ENCODE results near the gene FLACC1.

FLACC1 gene

DNA sequence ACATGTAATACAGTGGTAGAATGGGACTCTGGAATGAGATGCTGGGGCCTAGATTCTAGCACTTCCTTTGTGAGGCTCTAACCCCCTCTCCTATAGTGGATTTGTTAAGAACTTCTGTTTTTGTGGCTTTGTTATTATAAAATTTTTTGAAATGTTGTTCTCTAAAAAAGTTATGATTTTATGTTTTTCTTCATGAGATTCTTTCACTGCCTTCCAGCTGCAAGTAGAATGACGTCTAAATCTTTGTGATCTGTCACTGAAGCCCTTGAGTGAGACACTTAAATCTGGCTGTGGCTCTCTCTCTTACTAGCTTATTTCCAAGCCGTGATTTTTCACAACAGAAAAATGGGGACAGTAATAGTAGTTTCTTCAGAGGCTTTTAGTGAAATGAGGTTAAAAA, 95.2 kb downstream of the FLACC1 start:
- Histone ChIP-seq H3K36me3 (peaks cover 10% of the 10 kb centered on the region), H3K4me3 (ENCODE audit: low read depth in 1 of 2, low read length in 1 of 2) (peak overlapping the region; percentile 82 to 92), H3K27me3 (no peaks in the 10 kb centered on the region), H3K9me3 (no peaks in the 10 kb centered on the region), H3K4me1 (ENCODE audit: control insufficient read depth in 1 of 2, insufficient read depth in 1 of 2, low read depth in 1 of 2, low read length in 1 of 2) (peaks cover 74 to 85% of the 10 kb centered on the region in 2 experiments), H3K27ac (peak overlapping the region; percentile 96)
- TF ChIP-seq, protein P1, sequence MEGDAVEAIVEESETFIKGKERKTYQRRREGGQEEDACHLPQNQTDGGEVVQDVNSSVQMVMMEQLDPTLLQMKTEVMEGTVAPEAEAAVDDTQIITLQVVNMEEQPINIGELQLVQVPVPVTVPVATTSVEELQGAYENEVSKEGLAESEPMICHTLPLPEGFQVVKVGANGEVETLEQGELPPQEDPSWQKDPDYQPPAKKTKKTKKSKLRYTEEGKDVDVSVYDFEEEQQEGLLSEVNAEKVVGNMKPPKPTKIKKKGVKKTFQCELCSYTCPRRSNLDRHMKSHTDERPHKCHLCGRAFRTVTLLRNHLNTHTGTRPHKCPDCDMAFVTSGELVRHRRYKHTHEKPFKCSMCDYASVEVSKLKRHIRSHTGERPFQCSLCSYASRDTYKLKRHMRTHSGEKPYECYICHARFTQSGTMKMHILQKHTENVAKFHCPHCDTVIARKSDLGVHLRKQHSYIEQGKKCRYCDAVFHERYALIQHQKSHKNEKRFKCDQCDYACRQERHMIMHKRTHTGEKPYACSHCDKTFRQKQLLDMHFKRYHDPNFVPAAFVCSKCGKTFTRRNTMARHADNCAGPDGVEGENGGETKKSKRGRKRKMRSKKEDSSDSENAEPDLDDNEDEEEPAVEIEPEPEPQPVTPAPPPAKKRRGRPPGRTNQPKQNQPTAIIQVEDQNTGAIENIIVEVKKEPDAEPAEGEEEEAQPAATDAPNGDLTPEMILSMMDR (IDR thresholded peaks at IDR 0.05), result no peak

DNA sequence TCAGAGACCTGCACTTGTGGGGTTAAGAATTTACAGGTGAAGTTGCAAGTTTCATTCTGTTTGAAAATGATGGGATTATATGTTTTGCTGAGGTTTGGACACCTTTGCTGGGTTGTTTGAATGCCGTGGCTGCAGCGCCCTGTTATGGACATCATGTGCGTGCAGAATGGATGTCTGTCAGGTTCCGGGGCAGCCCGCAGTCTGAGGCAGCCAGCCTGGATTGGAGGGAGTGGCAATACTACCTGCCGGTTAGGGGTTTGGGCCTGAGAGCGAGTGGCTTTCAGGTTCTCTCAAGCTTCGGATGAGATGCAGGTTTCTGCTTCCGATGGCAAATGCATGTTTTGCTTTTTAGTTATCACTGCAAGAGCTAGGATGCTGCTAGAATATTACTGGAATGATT, 95.7 kb downstream of the FLACC1 start:
- Histone ChIP-seq H3K4me1 (ENCODE audit: control insufficient read depth in 1 of 2, insufficient read depth in 1 of 2, low read depth in 1 of 2, low read length in 1 of 2) (peaks cover 75 to 86% of the 10 kb centered on the region in 2 experiments), H3K4me3 (ENCODE audit: low read depth in 1 of 2, low read length in 1 of 2) (peak overlapping the region; percentile 82 to 92), H3K27me3 (no peaks in the 10 kb centered on the region), H3K27ac (peak overlapping the region; percentile 96), H3K9me3 (no peaks in the 10 kb centered on the region), H3K36me3 (peaks cover 5% of the 10 kb centered on the region)
- TF ChIP-seq, protein P1 (IDR thresholded peaks at IDR 0.05), result no peak

DNA sequence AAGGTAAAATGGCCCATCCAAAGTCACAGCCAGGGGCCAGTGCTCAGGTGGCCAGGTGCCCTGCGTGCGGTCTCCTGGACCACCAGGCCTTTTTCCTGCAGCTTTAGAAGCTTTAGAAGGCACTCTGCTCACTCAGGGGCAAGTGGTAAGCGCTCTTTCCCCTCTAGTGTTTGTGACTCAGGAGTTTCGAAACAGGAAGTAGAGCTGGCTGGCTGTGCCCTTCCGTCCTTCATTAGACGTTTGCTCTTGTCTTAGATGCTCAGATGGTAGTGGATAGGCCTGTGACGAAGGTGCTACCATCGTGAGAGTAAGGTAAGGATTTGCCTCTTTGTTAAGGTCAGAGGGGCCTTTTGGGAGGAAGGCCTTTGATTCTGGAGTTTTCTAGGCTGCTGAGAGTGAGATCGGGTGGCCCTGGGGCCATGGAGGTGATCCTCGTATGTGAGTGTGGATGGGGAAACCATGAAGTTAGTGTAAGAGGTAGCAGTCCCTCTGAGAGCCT, 96.8 kb downstream of the FLACC1 start, which contains the start of gene CASP8:
TSS of gene CASP8 (plus strand) at position 235 of the 499 bp plus-strand sequence. CDS start 5,951 bp downstream, outside the sequence.
- Histone ChIP-seq H3K27me3 (no peaks in the 10 kb centered on the region), H3K9me3 (no peaks in the 10 kb centered on the region), H3K36me3 (no peaks in the 10 kb centered on the region), H3K4me3 (ENCODE audit: low read depth in 1 of 2, low read length in 1 of 2) (peak within 1 kb of the TSS; percentile 82 to 92), H3K27ac (peak within 1 kb of the TSS; percentile 96), H3K4me1 (ENCODE audit: control insufficient read depth in 1 of 2, insufficient read depth in 1 of 2, low read depth in 1 of 2, low read length in 1 of 2) (peaks cover 72 to 88% of the 10 kb centered on the region in 2 experiments)
- TF ChIP-seq, protein P1 (IDR thresholded peaks at IDR 0.05), result peak; percentile 23

DNA sequence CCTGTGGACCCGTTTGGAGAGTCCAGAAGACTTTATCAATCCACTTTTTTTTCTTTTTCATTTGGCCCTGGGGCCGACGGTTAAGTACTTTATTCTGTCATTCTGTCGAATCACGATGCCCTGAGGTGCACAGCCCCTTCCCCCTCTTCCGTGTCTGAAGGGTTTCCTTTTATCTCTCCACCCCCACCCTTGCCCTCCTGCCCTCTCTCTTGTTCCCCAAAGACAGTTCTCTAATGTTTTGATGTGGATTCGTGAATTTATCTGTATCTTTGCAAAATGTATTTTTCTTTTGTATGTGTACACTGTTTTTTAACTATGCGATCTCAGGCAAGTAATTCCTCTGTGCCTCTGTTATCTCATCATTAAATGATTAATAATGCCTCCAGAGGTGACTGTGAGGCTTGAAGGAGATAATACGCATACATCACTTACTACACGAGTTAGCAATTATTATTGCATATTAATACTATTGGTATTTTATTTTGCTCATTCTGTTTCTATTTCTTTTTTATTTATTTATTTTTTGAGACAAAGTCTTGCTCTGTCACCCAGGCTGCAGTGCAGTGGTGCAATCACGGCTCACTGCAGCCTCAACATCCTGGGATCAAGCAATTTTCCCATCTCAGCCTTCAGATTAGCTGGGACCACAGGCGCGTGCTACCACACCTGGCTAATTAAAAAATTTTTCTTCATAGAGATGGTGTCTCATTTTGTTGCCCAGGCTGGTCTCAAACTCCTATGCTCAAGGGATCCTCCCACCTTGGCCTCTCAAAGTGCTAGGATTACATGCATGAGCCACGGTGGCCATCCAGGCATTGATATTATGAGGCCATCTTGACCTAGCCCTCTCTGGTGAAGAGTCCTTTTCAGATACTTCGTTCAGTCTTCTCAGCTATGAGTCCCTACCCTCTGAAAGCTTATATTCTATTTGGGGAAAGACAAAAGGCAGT, 98.2 kb downstream of the FLACC1 start:
- Histone ChIP-seq H3K4me3 (ENCODE audit: low read depth in 1 of 2, low read length in 1 of 2) (peak overlapping the region; percentile 82 to 92), H3K27me3 (no peaks in the 10 kb centered on the region), H3K4me1 (ENCODE audit: control insufficient read depth in 1 of 2, insufficient read depth in 1 of 2, low read depth in 1 of 2, low read length in 1 of 2) (peaks cover 64 to 74% of the 10 kb centered on the region in 2 experiments)

DNA sequence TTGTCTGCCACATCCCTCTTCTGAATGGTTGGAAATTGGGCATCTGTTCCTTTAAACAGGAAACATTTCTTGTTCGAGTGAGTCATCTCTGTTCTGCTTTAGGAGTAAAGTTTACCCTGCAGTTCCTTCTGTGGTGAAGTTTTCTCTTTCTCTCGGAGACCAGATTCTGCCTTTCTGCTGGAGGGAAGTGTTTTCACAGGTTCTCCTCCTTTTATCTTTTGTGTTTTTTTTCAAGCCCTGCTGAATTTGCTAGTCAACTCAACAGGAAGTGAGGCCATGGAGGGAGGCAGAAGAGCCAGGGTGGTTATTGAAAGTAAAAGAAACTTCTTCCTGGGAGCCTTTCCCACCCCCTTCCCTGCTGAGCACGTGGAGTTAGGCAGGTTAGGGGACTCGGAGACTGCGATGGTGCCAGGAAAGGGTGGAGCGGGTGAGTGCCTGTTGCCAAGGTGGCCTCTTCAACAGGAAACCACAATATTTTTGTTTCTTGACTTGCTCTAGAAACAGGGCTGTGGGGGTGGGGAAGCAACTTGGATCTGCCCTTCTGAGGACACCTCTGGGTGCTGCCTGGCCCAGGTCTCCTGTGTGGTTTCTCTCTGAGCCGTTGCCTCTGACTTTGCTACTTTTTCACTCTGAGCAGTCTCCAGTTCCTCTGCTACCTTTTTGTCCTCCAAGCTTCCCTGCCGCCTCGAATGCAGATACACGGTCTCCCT, 99.0 kb downstream of the FLACC1 start:
- peak overlapping the region; percentile 96 for H3K27ac ChIP-seq
- peak overlapping the region; percentile 82 to 92 for H3K4me3 ChIP-seq (ENCODE audit: low read depth in 1 of 2, low read length in 1 of 2)
- peaks cover 63 to 66% of the 10 kb centered on the region in 2 experiments for H3K4me1 ChIP-seq (ENCODE audit: control insufficient read depth in 1 of 2, insufficient read depth in 1 of 2, low read depth in 1 of 2, low read length in 1 of 2)
- H3K36me3 ChIP-seq, result no peaks in the 10 kb centered on the region
- no peaks in the 10 kb centered on the region for H3K27me3 ChIP-seq
- H3K9me3 ChIP-seq, result no peaks in the 10 kb centered on the region
- TF ChIP-seq, protein P1 (IDR thresholded peaks at IDR 0.05), result no peak

More for the DNA sequence above, 98.2 kb downstream of the FLACC1 start:
- Histone ChIP-seq H3K27ac (peak overlapping the region; percentile 96), H3K9me3 (no peaks in the 10 kb centered on the region), H3K36me3 (no peaks in the 10 kb centered on the region)
- TF ChIP-seq, protein P1 (IDR thresholded peaks at IDR 0.05), result no peak

Data from neutrophil (primary cell).